NCI-H345 treated with DMSO at 0.1 percent for 48 hours (cell line): ENCODE measurements around the gene PRKCSH.
A peak's percentile ranks its signal among the peaks of the same experiment; 100 is the strongest.

Experiments
- DNase-seq: peaks from one replicate; lab custom pipeline; 2025; ENCODE audit not compliant: unreplicated experiment; lab: John Stamatoyannopoulos, UW

The PRKCSH gene

DNA sequence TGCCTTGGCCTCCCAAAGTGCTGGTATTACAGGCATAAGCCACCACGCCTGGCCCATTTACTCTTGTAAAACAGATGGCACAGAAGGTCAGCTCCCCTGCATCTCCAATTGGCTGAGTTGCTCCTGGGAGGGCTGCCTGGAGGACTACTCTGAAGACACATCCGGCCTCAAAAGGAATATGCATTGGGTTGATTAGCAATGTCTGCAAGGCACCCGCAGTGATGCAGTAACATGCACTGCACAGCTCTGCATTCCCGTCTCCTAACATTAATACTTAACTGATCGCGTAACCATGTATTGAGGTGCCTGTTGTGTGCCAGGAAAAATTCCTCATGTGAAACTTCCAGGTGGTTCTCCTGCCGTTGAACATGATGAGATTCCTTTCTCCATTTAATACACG, 40.4 kb downstream of the PRKCSH start:
- no peak for DNase-seq

DNA sequence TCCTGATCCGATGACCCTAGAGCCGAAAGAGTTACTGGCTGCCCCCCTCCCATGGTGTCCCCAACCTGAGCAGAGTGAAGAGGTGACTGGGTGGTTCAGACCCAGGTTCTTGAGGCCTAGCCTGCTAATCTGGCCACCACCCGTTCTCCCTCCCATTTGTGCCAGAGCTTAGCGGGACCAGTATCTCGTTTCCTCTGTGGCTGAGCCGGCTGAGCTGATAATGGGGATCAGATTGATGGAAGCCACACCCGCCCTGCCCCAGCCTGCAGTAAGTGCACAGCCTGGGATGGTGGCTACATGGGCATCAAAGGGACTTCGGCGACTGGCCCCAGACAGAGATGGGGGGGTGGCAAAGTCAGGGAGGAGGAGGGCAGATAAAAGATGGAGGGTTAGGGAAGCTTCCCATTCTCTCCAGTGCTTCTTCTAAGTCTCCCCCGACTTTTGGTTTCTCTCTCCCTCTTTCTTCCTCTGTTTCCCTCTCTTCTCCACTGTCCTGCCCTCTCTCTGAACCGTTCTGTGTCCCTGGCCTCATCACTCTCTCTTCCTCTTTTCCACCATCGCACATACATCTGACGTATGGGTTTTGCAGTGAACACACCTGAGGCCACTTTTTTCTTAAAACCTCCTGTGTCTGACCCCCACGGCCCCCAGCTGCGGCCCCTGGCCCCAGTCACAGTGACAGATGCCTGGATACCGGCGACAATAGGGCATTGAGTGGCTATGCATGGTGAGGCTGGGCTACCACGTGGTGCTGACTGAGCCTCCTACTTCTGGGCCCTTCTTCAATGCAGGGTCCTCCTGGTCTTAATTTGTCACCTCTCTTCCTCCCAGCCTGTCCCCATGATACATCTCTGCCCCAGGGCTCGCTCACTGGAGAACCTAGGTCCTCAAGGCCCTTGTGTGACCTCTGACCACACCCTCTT, 43.0 kb downstream of the PRKCSH start:
- no peak for DNase-seq

DNA sequence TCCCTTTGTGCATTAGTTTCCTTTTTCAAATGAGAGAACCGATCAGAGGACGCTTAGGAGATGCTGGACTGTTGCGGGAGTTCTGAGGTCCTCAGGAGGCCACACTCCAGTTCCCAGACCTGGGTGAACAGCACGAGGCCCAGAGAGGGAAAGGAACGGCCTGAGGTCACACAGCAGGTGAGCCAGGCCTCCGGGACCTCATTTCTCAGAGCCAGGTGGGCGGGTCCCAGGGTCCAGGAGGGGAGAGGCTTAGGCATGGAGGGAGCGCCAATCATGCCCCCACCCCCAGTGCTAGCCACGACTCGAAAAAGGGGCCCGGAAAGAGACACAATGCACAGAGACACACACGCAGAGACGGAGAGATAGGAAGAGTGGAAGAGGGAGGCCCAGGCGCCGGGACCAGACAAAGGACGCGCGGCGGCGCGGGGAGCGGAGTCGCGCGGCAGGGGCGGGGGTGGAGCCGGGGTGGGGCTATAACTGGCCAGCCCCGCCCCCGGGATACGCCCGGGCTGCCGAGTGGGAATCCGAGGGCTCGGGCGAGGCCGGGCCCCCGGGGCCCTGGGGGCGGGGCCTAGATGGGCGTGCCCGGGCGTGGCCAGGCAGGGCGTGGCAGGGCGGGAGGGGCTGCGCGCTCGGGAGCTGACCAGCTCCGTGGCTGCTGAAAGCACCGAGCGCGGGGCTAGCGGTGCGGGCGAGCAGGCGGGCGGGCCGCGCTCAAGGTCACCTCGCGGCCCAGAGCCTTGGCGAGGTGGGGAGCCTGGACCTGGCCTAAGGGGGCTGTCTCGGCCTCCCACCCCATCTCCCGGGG, 43.9 kb downstream of the PRKCSH start:
- DNase-seq: no peak

DNA sequence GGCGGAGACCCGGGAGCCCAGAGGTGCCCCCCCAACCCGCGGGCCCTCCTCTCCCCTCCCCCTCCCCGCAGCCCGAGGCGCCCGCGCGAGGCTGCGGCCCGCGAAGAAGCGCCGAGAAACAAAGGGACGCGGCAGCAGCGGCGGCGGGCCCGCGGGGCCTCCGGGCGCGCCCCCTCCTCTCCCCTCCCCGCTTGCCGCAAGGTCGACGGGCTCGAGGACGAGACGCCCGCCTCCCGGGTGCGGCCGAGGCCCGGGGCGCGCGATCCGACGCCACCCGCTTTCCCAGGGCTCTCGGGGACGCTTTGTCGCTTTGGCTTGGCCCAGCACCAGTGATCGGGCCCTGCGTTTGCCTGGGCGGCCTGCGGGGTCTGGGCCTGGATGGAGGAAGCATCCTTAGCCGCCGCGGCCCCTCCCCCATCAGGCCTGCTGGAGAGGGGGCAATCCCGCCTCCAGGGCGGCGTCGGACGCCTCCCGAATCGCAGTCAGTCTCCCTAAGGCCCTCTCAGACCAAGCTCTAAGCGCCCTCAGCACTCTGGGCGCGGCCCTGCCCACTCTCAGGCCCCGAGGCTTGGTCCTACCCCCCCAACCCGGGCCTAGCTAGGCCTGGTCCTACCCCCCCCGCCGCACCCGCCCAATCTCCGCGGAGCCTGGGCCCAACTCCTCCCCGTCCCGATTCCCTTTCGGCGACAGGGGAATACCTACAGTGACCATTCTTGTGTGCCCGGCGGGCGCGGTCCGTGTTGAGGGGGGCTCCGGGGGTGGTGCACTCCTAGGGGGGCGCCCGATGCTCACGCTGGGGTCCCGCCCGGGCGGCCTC, 44.7 kb downstream of the PRKCSH start:
- DNase-seq: no peak

DNA sequence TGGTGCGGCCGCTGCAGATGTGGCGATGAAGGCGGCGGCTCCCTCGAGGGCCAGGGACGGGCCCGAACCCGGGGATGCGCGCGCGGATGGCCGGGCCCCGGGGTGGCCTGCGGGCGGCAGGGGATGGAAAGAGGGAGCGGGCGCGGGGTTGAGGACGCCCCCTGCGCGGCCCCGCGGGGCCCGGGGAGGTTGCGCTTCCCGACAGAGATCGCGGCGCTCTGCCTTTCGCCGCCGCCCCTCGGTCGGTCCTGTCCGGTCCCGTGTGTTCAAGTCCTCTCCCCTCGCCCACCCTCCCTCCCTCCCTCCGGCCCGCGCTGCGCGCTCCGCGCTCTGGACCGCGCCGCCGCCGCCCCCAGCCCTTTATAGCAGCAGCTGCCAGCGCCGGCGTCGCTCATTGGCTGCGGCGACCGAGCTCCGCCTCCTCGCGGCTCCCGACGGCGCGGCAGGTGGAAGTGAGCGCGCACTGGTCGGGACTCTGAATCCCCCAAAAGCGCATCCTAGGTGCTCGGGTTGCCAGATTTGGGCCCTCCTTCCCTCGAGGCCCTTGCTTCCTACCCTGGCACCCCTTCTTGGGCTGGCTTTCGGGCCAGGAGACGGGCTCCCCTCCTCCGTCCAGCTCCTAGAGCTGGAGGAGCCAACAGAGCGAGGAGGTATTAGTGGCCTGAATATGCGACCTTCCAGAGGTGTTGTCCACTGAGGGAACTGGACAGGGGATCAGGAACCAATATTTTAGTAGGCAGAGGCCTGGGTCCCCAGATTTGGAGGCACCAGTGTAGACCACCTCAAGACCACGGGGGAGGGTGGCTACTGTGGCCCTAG, 45.5 kb downstream of the PRKCSH start, which contains the start of gene ELAVL3:
TSS of gene ELAVL3 (minus strand) at position 332 of the 819 bp plus-strand sequence. CDS start 438 bp downstream, outside the sequence.
- DNase-seq: peak; percentile 13

DNA sequence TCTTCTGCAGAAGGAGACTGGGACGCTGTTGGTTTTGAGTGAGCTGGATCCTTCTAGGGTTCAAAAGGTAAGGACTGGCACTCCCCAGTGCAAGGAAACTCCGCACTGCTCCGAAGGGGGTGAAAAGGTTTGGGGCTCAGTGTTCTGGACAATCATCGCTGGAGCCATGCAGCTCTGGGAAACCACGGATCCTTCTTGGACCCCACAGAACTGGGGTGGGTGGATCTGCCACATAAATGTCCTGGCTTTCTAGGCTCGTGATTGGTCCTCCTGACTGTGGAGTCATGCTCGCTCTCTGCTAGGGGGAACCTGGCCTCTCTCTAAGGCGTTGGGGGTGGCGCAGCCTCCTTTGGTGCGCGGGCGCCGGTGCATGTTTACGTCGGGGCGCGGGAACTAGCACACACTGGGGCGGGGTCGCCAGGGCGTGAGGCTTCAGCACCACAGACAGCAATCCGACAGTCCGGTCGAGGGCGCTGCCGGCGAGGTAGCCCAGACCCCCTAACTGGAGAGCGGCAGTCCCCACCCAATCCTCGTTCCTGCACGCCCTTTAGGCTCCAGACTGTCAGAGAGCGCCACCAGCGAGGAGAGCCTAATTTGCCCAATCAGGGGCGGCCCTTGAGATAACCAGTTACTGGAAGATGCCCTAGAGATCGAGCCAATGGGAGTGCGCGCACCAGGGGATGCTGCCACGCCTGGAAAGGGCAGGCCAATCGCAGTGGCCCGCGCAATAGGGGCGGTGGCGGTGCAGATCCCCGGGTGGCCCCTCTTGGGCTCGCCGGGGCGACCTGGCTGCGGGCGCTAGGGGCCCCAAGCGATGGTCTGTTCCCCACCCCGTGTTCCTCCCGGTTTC, 46.3 kb downstream of the PRKCSH start:
- peak; percentile 63 for DNase-seq

DNA sequence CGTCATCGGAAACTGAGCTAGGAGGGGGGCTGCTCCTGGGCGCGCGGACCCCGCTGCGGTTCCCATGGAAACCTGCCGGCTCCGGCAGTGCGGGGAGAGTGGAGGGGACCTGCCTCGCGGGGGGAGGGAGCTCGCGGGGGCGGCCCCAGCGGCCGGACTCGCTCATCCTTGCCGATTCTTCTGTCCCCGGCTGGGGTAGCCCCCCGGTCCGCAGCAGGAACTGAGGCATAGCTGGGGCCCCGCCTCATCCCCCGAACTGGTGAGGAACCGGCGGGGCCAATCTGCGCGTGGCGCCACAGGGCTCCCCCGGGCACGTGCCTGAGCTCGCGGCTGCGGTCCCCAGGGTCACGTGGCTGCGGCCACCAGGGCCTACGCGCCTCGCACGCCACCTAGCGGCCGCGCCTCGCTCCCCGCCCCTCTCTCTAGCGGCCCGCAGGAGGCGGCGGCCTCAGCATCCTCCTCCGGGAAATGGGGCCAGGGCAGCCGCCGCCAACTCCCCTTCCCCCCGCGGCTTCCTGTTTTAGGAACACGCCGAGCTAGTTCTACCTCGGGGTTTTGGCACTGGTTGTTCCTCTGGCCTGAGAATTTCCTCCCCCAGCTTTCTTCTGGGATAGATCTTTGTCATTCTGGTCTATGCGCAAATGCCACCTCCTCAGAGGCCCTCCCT, 47.1 kb downstream of the PRKCSH start:
- DNase-seq: peak; percentile 30

DNA sequence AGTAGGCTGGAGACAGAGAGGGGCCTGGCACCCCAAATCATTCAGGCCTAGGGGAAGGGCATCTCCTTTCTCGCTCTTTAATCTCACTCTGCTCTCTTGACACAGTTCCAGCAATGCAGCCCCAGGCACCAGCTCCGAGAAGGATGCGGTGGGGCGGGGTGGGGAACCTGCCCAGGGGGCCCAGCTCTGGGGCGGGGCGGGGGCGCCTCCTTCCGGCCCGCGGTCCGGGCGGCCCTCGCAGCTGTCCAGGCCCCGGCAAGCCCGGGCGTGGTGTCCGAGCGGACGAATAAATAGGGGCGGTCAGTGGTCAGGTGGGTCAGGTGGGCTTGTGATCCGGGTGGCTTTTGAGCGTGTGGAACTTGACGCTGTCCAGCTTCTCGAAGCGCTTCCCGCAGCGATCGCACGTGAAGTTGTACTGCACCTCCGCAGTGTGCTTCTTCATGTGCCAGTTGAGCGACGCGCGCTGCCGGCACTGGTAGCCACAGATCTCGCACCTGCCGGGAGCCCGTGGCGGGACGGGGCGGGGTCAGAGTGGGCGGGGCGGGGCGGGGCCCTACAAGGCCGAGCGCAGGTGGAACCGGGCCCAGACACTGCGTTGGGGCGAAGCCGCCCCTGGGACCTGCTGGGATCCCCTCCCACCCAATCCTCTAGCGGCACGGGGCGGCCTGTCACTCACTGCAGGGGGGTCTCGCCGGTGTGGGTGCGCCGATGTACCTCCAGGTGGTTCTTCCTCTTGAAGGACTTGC, 48.1 kb downstream of the PRKCSH start:
- no peak for DNase-seq

DNA sequence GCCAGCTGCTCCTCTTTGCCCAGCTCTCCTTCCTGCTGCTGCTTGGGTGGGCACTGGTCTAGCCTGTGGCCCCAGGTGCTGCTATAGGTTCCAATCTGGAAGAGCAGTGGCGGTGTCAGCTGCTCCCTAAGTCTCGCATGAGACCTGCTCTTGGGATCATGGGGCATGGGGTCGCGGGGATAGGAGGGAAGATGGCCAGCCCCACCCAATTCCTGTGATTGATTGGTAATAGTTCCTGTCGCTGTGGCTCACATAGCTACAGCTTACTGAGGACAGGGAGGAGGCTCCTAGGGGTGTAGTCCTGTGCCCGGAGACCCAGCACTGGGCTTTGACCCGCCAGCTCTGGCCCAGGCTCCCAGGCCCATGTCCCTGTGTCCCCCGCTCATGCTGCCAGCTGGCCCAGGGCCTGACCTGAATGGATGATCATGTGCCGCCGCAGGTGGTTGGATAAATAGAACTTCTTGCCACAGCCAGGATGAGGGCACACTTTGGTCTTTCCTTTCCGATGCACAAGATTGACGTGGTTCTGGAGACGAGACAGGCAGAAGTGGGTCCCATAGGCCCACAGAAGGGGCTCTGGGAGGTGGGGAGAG, 49.9 kb downstream of the PRKCSH start:
- no peak for DNase-seq

DNA sequence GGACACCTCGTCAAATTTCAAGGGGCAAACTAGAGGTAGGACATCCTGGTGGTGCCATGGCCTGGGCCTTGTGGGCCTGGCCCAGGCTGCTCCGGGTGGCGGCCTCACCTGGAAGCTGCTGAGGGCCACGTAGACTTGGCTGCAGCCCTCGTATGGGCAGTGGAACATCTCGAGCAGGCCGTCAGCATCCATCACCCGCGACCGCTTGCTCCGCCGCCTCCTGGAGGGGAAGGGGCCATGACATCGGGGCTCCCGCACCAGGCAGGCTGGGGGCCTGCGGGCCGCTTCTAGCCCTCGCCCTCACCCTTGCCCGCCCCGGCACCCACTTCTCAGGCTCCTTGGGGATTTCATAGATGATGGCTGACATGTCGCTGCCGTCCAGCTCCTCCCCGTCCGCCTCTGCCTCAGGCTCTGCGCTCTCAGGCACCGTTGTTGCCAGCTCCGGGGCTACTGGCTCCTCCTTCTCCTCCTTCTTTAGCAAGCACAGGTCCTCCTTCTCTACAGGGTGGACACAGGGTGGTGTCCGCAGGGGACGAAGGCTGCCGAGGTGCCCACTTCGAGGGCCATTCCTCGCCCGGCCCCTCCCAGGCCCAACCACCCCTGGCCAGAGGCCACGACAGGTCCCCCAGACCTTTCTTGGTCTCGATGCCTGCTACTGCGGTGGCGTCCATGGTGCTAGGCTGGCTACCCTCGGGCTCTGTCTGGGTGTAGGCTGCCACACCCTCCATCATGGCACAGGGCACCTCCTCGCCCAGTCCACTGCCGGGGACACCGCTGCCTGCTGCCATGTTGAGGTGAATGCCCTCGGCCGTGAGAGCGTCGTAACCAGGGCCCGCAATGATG, 51.4 kb downstream of the PRKCSH start:
- DNase-seq: no peak

DNA sequence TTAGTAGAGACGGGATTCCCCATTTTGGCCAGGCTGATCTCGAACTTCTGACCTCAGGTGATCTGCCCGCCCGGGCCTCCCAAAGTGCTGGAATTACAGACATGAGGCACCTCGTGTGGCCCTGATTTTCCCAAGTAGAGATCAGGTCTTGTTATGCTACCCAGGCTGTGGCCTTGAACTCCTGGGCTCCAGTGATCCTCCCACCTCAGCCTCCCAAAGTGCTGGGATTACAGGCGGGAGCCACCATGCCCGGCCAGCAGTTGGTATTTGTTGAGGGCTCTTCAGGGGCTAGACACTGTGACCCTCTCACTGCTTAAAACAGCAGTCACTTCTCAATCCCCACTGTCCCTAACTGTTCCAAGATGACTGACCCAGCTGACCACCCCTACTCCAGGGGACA, 53.9 kb downstream of the PRKCSH start:
- DNase-seq: no peak

DNA sequence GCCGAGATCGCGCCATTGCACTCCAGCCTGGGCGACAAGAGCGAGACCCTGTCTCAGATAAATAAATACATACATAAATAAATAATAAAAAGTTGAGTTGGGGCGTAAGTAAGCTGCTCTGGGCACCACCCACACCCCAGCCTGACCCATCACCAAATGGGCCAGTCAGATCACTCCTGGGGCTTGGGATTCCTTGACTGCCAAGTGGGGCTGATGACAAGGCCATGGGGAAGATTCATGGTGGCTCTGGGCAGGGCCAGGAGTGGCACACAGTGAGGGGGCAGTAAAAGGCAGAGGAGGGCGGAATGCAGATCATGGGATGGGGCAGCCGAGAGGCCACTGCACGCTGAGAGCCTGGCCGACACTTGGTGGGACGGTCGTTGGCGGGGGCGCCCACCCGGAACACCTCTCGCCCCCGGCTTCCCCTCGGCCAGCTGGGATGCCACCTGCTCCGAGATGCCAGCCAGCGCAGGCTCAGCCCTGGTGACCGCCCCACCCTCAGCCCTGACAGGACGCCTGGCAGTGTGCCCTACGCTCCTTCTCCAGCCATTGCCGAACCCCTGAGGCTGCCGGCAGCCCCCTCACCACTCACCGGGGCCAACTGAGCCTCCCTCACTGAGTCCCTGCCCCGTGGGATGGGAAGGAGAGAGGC, 59.3 kb downstream of the PRKCSH start:
- DNase-seq: no peak

DNA sequence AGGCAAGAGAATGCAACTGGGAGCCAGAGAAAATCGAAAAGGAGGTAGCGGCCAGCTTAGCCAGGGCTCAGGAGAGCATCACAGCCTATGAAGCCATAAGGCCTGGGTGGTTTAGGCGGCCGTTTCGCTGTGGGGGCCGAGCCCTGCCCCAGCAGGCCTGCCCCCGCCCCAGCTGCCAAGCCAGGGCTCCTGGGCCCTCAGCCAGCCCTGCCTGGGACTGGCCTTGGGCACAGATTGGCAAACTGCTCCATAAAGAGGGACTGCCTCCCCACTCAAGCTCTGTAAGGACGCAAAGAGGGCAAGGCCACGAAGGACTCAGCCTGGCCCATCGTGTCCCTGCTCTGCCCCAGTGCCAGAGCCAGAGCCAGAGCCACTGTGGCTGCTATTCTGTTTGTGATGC, 60.0 kb downstream of the PRKCSH start:
- DNase-seq: no peak

DNA sequence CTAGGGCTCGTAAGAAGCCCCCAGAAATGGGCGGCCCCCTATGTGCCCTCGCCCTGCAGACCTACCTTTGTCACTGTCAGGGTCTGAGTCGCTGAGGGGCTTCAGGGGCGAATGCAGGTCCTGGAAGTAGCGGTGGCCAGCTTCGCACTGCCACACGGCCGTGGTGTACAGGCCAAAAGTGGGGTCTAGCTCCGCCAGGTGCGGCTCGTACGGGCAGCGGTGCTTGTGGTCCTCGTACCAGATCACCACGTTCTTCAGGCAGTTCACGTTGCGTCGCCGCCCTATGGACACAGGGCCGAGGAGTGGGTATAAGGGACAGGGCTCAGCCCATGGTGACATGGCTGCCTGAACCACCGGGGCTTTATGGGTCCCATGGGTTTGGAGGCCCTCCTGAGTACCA, 60.5 kb downstream of the PRKCSH start:
- no peak for DNase-seq

DNA sequence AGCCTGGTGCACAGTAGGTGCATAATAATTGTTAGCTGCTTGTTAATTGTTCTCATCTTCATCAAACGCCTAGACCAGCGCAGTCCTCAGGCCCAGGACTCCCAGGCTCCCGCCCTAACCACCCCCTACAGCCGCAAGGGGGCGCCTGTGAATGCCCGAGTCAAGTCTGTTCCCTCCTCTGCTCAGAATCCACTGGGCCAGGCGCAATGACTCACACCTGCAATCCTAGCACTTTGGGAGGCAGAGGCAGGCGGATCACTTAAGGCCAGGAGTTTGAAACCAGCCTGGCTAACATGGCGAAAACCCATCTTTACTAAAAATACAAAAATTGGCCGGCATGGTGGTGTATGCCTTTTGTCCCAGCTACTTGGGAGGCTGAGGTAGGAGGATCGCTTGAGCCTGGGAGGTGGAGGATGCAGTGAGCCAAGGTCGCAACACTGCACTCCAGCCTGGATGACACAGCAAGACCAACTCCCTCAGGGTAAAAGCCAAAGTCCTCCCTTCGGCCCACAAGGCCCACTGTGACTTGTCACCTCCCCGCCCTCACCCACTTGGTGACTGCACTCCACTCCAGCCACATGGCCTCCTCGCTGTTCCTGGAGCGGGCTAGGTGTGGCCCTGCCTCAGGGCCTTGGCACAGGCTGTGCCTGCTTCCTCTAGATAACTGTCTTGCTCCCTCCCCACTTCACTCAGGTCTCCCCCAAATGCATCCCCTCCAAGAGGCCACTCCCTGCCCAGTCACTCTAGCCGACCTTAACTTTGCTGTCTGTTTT, 61.1 kb downstream of the PRKCSH start:
- DNase-seq: no peak
